HUDEP-2 (cell line): Measurements from ENCODE around the gene TGOLN2.

Experiments
- DNase-seq, 76 experiments: peaks; one replicate each; lab custom pipeline; 2025; ENCODE audit not compliant: unreplicated experiment in 76 of 76; lab: John Stamatoyannopoulos, UW

TGOLN2 gene

DNA sequence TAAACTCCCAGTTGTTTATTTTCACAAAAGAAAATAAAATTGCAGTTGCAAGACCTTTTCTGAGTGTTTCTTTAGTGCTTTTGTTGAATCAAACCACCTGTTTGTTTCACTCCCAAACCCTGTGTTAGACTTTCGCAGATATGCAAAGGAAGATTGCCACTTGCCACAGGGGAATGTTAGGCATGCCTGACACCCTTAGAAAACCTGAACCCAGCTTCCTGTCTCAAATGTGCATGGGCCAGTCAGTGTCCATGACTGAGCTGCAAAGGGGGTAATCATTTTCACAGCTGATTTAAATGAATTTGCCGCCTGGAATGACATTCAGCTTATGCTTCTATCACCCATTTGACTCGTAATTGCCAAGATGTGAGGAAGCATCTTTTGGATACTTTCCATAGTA lies 17.5 kb downstream of the TGOLN2 start:
- DNase-seq, result no peak

DNA sequence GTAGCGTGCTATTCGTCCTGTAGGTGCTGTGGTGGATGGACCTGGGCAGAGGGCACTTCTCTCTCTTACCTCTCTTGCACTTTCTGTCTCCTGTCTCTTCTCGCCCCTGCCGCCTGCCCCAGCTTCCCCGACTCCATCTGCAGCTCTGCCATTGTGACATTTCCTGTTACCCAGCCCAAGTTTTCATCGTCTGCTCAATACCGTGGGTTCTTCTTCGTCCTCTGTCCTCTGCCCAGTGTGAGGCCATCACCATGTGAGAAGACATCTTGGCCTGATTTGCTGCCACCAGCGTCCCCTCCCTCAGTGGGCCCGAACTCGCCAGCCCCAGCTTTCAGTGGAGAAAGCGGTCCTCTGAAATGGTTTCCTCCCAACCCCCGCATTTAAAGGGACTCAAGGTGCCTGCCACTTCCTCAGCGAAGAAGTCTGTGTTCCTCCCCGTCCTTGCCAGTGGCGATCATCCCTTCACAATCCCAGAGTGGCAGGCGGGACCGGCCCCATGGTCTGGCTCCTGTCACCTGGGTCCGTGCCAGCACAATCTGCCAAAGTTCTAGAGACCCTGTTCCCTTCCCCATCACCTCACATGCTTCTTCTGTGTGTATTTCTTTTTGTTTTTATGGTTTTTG lies 18.0 kb downstream of the TGOLN2 start:
- DNase-seq, result no peak

DNA sequence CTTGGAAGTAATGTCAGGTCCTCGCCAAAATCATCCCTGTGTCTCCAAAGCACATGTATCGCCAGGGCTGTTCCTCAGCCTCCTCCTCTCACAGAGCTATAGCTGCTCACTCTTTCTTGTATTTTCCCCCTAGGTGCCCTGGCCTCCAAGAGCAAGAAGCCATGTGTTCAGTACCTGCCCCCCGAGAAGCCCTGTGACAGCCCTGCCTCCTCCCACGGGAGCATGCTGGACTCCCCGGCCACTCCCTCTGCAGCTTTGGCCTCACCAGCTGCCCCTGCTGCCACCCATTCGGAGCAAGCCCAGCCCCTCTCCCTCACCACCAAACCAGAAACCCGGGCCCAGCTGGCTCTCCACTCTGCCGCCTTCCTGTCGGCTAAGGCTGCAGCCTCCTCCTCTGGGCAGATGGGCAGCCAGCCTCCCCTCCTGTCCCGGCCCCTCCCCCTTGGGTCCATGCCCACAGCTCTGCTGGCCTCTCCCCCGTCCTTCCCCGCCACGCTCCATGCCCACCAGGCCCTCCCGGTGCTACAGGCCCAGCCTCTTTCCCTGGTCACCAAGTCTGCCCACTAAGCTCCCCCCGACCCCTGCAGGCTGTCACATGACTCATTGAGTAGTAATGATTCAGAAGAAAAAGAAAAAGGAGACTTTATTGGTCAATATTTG lies 18.8 kb downstream of the TGOLN2 start:
- DNase-seq, result no peak

- no peak for DNase-seq
These were observed 19.6 kb downstream of the TGOLN2 start for GRCh38 chr2:85308201-85308600.

GRCh38 chr2:85307527-85307897 lies 20.3 kb downstream of the TGOLN2 start:
- no peak for DNase-seq

DNA sequence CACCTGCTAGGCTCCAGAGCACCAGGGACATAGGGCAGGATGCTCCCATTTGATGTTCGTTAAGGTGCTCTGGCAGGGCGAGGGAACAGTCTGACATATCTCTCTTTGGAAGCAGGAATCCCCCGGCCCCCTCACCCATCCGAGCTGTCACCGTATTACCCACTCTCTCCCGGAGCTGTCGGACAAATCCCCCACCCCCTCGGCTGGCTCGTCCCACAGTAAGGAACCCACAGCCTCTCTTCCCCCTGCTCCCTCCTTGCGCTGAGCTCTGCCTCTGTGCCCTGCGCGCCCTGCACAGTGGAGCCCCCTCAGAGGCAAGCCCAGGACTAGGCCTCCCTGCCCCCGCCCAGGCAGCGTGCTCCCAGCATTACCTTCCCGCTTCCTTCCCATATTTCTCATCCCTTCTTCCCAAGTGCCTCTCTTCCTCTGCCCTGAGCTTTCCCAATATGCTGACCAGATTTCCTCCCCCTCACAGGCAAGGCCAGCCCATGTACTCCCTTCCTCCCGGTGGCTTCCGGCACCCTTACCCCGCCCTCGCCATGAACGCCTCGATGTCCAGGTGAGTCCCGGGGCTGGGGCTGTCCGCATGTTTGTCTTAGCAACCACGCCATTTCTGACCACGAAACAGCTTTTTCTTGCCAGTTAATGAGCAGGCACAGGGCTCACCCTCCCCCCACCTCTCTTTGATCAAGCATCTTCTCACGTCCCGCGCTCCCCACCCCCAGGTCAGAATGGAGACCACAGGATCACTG lies 23.8 kb downstream of the TGOLN2 start:
- DNase-seq, result no peak

- no peak for DNase-seq
These were observed 25.7 kb downstream of the TGOLN2 start for GRCh38 chr2:85302121-85302520.

DNA sequence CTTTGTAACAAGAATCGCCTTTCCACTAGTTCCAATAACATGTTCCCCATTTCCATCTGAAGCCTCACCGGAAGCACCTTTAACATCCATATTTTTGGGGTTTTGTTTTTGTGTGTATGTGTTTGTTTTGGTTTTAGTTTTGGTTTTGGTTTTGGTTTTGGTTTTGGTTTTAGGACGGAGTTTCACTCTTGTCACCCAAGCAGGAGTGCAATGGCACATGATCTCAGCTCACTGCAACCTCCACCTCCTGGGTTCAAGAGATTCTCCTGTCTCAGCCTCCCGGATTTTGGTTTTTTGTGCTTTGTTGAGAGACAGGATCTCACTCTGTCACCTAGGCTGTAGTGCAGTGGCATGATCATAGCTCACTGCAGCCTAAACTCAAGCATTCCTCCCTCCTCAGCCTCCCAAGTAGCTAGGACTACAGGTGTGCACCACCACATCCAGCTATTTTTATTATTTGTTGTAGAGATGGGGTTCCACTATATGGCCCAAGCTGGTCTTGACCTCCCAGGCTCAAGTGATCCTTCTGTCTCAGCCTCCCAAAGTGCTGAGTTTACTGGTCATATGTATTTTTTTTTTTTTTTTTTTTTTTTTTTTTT lies 36.3 kb downstream of the TGOLN2 start:
- DNase-seq, result no peak

DNA sequence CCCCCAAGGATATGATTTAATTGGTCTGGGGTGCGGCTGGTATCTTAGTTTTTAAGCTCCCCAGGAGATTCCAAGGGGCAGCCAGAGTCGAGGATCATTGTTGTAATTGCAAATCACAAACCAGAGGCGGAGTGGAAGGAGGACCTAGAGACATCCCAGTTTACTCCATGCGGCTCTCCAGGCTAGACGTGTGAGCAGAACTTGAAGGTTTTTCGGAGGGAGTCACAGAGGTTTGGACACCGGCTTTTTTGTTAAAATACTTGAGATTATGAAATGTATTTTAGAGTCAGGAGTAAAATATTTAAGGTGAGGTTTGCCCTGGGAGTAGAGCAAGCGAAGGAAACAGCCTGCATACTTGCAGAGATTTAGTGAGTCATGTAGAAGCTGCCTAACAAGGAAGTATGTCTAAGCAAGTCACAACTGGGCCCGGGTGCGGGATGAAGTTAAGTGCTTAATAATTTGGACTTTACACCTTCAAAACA lies 39.5 kb downstream of the TGOLN2 start:
- no peak for DNase-seq

DNA sequence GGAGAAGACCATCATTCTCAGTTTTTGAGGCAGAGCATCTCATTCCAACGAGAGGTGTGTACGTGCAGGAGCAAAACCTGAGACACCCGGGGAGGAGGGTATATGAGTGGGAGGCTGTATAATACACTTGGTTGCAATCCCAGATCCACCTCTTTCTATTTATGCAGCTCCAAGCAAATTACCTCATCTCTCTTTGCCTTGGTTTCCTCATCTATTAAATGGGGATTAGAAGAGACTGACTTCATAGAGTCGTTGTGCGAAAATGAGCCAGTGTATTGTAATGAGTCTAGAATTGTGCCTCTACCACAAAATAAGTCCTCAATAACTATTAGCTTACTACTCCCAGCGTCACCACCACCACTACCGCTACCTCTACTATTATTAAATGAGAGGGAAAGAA lies 40.1 kb downstream of the TGOLN2 start:
- no peak for DNase-seq

DNA sequence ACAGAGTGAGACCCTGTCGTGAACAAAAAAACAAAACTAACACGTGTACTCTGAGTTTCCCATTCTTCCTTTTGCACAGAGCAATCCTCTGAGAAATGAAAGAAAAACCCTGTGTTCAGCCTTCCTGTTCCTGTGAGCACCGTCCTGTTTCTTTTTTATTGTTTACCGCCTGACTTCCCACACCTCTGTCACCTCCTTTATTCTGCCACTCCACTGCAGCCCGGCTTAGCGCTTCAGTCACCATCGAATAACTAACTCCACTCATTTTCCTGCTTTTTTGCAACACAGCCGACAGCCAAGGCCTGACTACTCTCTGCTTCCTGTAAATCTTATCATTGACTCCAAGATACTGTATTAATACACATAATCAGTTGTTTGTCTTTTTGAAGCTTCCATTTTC lies 40.9 kb downstream of the TGOLN2 start:
- no peak for DNase-seq

DNA sequence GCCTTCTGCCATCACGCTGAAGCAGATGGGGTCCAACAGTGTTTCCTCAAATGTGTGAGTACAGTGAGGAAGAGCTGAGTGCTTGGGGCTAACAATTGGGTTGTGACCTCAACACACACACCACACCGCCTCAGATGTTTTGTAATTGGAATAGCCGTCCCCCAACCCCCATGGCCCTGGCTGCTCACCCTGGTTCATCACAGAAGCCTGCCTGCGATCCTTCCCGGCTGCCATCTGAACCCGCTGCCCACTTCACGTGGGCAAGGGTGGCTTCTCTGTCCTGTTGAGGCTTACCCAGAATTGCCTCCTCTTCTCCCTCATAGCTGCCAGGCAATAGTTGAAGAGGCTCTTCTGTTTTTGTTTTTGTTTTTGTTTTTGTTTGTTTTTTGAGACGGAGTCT lies 44.1 kb downstream of the TGOLN2 start:
- no peak for DNase-seq

- no peak for DNase-seq
These were observed 44.9 kb downstream of the TGOLN2 start for GRCh38 chr2:85282914-85283313.

GRCh38 chr2:85281553-85281952 lies 46.2 kb downstream of the TGOLN2 start:
- DNase-seq, result no peak

- DNase-seq, result no peak
These were observed 49.4 kb downstream of the TGOLN2 start for GRCh38 chr2:85278361-85278760.

DNA sequence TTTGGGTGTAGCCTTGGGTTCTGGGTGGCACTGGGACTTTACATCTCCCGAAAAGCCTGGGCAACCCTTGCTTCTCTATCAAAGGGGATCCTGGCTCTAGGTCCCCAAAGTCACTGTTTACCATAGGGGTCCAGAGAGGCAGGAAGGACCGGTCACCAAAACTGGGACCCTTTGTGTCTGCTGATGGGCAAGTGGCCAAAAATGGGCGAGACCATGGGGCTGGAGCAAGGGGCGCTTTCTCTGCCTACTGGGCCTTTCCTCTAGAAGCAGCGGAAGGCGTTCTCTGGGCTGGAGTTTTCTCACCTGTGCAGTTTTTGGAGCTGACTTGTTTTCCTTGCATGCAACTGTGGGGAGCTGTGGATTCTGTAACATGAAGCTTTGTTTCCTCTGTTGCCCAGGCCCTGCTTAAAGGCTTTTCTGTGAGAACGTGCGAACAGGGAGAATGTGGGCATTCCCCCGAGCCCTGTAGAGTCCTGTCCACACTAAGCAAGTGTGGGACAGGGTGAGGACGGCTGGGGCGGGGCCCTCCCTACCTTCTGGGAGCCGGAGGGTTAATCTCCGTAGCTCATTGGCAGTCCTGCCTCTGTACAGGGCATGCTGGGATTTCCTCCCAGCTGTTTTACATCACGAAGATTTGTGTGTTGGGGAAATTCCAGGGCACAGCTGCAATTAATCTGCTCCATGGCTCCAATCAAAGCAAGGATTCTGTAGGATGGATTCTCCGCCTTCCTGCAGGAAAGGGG lies 50.2 kb downstream of the TGOLN2 start:
- no peak for DNase-seq

GRCh38 chr2:85276571-85277118 lies 51.1 kb downstream of the TGOLN2 start:
- DNase-seq, result no peak

GRCh38 chr2:85275984-85276540 lies 51.7 kb downstream of the TGOLN2 start:
- DNase-seq, result no peak

DNA sequence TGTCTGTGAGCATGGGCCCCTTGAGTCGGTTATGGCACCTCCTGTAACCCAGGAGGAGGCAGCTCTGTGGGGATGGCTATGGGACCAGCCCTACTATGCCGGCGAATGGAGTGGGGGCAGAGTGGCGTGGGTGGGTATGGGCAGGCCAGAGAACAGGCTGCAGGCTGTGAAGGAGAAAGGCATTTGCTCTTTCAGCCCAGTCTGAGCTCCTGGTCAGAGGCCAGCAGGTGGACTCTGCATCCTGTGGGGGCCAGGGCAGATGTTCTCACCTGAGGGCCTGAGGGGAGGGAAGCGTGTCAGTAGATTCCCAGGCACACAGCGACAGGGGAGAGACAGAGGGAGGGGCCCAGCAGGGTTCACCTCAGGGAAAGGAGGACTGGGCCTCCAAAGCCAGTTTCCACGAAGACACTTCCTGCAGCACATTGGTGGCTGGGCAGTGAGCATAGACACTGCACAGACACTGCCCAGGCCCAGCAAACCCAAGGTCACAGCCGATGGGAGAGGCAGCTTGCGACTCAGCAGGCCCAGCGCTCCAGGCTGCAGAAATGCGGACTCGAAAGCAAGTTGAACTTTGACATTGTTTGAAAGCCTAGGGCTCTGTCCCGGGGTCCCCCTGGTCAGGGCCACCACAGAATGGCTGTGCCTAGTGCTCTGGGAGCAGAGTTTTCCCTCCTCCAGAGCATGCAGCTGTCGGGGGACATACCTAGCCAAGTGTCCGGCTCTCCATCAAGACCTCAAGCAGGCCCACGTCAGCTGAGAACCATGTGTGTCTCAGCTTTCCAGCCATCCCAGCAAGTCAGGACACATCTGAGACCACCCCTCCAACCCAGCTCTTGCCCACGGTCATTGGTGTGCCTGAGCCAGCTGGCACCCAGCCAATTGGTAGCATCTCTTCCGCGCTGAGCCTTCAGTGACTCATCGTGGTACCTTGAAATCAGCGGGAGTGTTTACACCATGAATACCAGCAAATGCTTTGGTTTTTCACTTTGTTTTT lies 53.8 kb downstream of the TGOLN2 start:
- DNase-seq, result no peak
